ENCODE measurements around the gene PHF12.

DNA sequence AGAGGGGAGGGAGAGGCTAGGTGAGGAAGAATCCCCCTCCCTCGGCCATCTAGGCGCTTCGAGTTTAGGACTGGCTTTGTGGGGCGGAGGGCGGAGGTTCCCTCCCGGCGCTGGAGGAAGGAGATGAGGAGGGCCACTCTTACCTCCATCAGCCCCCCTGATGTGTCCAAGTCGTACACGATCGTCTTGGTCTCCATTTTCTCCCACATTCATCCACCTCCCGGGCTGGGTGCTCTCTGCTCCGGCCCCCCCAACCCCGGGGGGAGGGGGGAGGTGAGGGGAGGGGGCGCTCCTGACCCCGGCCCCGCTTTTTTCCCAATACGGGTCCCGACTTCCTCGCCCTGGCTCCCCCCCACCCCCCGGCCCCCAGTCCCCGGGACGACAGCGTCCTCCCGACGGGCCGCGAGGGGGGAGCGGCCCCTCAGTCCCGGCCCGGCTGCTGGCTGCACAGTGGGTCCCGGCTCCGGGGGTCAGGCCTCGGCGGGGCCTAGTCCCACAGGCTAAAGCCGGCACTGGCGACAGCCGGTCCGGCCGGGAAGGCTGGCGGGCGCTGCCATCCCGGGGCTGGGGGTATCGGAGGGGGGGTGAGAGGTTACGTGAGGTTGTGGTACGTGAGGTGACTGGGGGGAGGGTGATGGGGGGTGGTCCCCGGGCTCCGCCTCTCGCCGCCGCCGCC, 428 bp downstream of the PHF12 start:
- TF ChIP-seq, protein P1, sequence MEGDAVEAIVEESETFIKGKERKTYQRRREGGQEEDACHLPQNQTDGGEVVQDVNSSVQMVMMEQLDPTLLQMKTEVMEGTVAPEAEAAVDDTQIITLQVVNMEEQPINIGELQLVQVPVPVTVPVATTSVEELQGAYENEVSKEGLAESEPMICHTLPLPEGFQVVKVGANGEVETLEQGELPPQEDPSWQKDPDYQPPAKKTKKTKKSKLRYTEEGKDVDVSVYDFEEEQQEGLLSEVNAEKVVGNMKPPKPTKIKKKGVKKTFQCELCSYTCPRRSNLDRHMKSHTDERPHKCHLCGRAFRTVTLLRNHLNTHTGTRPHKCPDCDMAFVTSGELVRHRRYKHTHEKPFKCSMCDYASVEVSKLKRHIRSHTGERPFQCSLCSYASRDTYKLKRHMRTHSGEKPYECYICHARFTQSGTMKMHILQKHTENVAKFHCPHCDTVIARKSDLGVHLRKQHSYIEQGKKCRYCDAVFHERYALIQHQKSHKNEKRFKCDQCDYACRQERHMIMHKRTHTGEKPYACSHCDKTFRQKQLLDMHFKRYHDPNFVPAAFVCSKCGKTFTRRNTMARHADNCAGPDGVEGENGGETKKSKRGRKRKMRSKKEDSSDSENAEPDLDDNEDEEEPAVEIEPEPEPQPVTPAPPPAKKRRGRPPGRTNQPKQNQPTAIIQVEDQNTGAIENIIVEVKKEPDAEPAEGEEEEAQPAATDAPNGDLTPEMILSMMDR (IDR thresholded peaks at IDR 0.05; ENCODE audit: low read length): no peak
- TF ChIP-seq EZH2 (IDR thresholded peaks at IDR 0.05; ENCODE audit: borderline replicate concordance, low read length): no peak
